K562 (cell line): ENCODE data around the gene RMC1. TPM values are rescaled to one million over a fixed set of nuclear protein-coding genes. Genes with fewer than 3 reads are reported as not detected.

Experiments used
- ATAC-seq: fragments of 200-7000 bp; cut with Tn5 transposase; 3 replicates; pipeline ENCODE4 v1.9.1; 2020; ENCODE audit warnings: moderate library complexity
- BruUV-seq: library from RNA; stranded (reverse); fragments of 400-500 nt; replicated peaks from 2 replicates; lab custom pipeline; 2021; lab: Mats Ljungman, UMichigan
- CTCF ChIA-PET: fragments of 300-600 bp; formaldehyde crosslinking; extraction: SDS; loops from one replicate; lab custom pipeline; 2021; ENCODE audit warnings: low intra/inter-chr PET ratio; lab: Yijun Ruan, JAX
- POLR2A ChIA-PET: fragments of 300-600, 350-650 bp; sonication (Branson Sonifier 250); formaldehyde crosslinking; extraction: SDS; loops from one replicate; lab custom pipeline; 2021; ENCODE audit warnings: antibody characterized with exemption, inconsistent platforms; lab: Yijun Ruan, JAX
- DNase-seq, 4 experiments: peaks; one replicate each; pipeline versions ENCODE4 v3.0.0 to v3.0.0-alpha.2; 2011 to 2018; ENCODE audit warnings: low spot score in 3 of 4, mixed read lengths in 3 of 4; ENCODE audit errors: extremely low read depth in 1 of 4
- FAIRE-seq: peaks from 2 replicates; lab custom pipeline; 2011; peaks lifted over from hg19 to GRCh38; lab: Jason Lieb, UNC
- H2AFZ ChIP-seq: 2 replicates; pipeline ENCODE4 v1.6.0; 2011; ENCODE audit warnings: low read depth, low read length, control low read depth, inconsistent platforms
- H3K27ac ChIP-seq: fragments of 200-600 bp; 3 replicates; pipeline ENCODE4 v1.8.0; 2011; ENCODE audit warnings: low read depth, mild to moderate bottlenecking, control low read depth, inconsistent platforms, low read length, moderate library complexity, mixed read lengths; ENCODE audit errors: extremely low read depth
- H3K27me3 ChIP-seq, 2 experiments: fragments of 300-600 bp in 1 of 2; 2 replicates in 1 of 2; 3 replicates in 1 of 2; pipeline versions ENCODE4 v1.6.0 to v1.8.0; 2011; ENCODE audit warnings: inconsistent platforms in 2 of 2, low read length in 2 of 2, mild to moderate bottlenecking in 1 of 2, mixed read lengths in 1 of 2, moderate library complexity in 1 of 2; ENCODE audit not compliant: control insufficient read depth in 2 of 2, insufficient read depth in 2 of 2
- H3K36me3 ChIP-seq: fragments of 300-600 bp; 3 replicates; pipeline ENCODE4 v1.8.0; 2011; ENCODE audit warnings: mild to moderate bottlenecking, low read length, inconsistent platforms; ENCODE audit not compliant: control insufficient read depth, insufficient read depth
- H3K4me1 ChIP-seq, 2 experiments: fragments of 200-600 bp in 1 of 2; replicated peaks in 1 of 2; 2 replicates in 1 of 2; 3 replicates in 1 of 2; pipeline versions ENCODE4 v1.5.1 to v1.8.0; 2011; ENCODE audit warnings: inconsistent platforms in 2 of 2, low read length in 2 of 2, mild to moderate bottlenecking in 1 of 2, mixed read lengths in 1 of 2, moderate library complexity in 1 of 2; ENCODE audit not compliant: control insufficient read depth in 2 of 2, insufficient read depth in 2 of 2
- H3K4me2 ChIP-seq: 2 replicates; pipeline ENCODE4 v1.6.1; 2011; ENCODE audit warnings: low read length, control low read depth, inconsistent platforms, mixed read lengths; ENCODE audit not compliant: insufficient read depth
- H3K4me3 ChIP-seq: fragments of 200-600 bp; sonication (generic), shearing (Covaris generic); 2 replicates; pipeline ENCODE4 v1.5.1; 2016; ENCODE audit warnings: control low read depth, inconsistent platforms
- H3K79me2 ChIP-seq: fragments of 200-600 bp; 3 replicates; pipeline ENCODE4 v1.8.0; 2011; ENCODE audit warnings: low read length, inconsistent platforms; ENCODE audit not compliant: control insufficient read depth, insufficient read depth
- H3K9ac ChIP-seq, 2 experiments: 2 replicates each; pipeline versions ENCODE4 v1.6.0 to v1.6.1; 2011; ENCODE audit warnings: low read depth in 2 of 2, low read length in 2 of 2, control low read depth in 1 of 2, inconsistent platforms in 1 of 2, mild to moderate bottlenecking in 1 of 2, mixed read lengths in 1 of 2; ENCODE audit not compliant: insufficient read depth in 1 of 2
- H3K9me1 ChIP-seq: one replicate; pipeline ENCODE4 v1.6.0; 2011; ENCODE audit warnings: inconsistent platforms, mild to moderate bottlenecking, low read length, moderate library complexity; ENCODE audit not compliant: control insufficient read depth, insufficient read depth
- H3K9me3 ChIP-seq: replicated peaks from 2 replicates; pipeline ENCODE4 v1.5.1; 2011; ENCODE audit warnings: low read depth, low read length, inconsistent platforms; ENCODE audit not compliant: control insufficient read depth, insufficient read depth
- H4K20me1 ChIP-seq: replicated peaks from 2 replicates; pipeline ENCODE4 v1.6.1; 2011; ENCODE audit warnings: low read length, inconsistent platforms, mixed read lengths; ENCODE audit not compliant: control insufficient read depth, insufficient read depth
- CCNT2 ChIP-seq: IDR thresholded peaks from 2 replicates; pipeline ENCODE4 v1.6.1; 2011; ENCODE audit warnings: borderline replicate concordance, low read depth, mild to moderate bottlenecking, moderate library complexity, mixed read lengths, low read length; ENCODE audit not compliant: insufficient read length; ENCODE audit errors: extremely low read depth
- HNRNPK ChIP-seq: fragments of 200-400 bp; formaldehyde crosslinking; IDR thresholded peaks from one replicate; pipeline ENCODE4 v1.6.1; 2018; ENCODE audit warnings: mild to moderate bottlenecking, low read depth, low read length; ENCODE audit not compliant: poor library complexity, severe bottlenecking
- MTF1 ChIP-seq: fragments of 250-450 bp; sonication (Bioruptor Pico); IDR thresholded peaks from 2 replicates; pipeline ENCODE4 v1.9.0; 2021; ENCODE audit warnings: moderate library complexity, mild to moderate bottlenecking, inconsistent platforms, borderline replicate concordance
- NBN ChIP-seq: fragments of 450-650 bp; IDR thresholded peaks from 2 replicates; pipeline ENCODE4 v1.6.1; 2016; ENCODE audit warnings: low read depth, mild to moderate bottlenecking
- NELFE ChIP-seq: IDR thresholded peaks from 2 replicates; pipeline ENCODE4 v1.6.1; 2011; ENCODE audit warnings: mild to moderate bottlenecking; ENCODE audit not compliant: insufficient read depth, insufficient read length
- POLR2B ChIP-seq: fragments of 450-650 bp; IDR thresholded peaks from 2 replicates; pipeline ENCODE4 v1.6.1; 2018; ENCODE audit warnings: low read depth; ENCODE audit not compliant: partially characterized antibody
- SIRT6 ChIP-seq: IDR thresholded peaks from one replicate; pipeline ENCODE4 v1.6.1; 2012; ENCODE audit warnings: low read depth, mild to moderate bottlenecking, control low read depth, inconsistent platforms, low read length, moderate library complexity
- ZFP36 ChIP-seq: fragments of 150-350 bp; IDR thresholded peaks from 2 replicates; pipeline ENCODE4 v1.6.1; 2018; ENCODE audit warnings: low read length, low read depth; ENCODE audit not compliant: partially characterized antibody
- ZKSCAN3 ChIP-seq: fragments of 250-450 bp; sonication (Bioruptor Pico); IDR thresholded peaks from 2 replicates; pipeline ENCODE4 v1.4.0; 2020
- ZNF121 ChIP-seq: sonication (generic); formaldehyde crosslinking; conservative IDR thresholded peaks from 2 replicates; pipeline ENCODE4 v1.8.0; 2022; ENCODE audit warnings: missing genetic modification reagents
- ZNF212 ChIP-seq: fragments of 450-650 bp; formaldehyde crosslinking; IDR thresholded peaks from 2 replicates; pipeline ENCODE4 v1.4.0; 2020; ENCODE audit warnings: mild to moderate bottlenecking
- ZNF23 ChIP-seq: fragments of 250-450 bp; sonication (Bioruptor Pico); IDR thresholded peaks from 2 replicates; pipeline ENCODE4 v1.4.0; 2020; ENCODE audit warnings: mild to moderate bottlenecking
- ZNF311 ChIP-seq: fragments of 250-450 bp; sonication (Bioruptor Pico); IDR thresholded peaks from 2 replicates; pipeline ENCODE4 v1.4.0; 2020; ENCODE audit warnings: mild to moderate bottlenecking, moderate library complexity
- WGBS: fragments of 100-300 bp; shearing (Covaris generic); methylation state at CpG from one replicate; pipeline ENCODE4 v1.1.6; 2016; ENCODE audit warnings: low coverage, mixed read lengths; ENCODE audit not compliant: insufficient coverage; ENCODE audit errors: missing lambda C conversion rate; 5-methylcytosine and 5-hydroxymethylcytosine counted together
- in situ Hi-C: fragments of 300-500 bp; cut with MboI; formaldehyde crosslinking; loops from 4 replicates; pipeline ENCODE4 v1.15.0; 2018; ENCODE audit warnings: inconsistent platforms, mixed read lengths
- intact Hi-C: fragments of 100-400 bp; cut with micrococcal nuclease; formaldehyde crosslinking; loops from 2 replicates; pipeline ENCODE4 v1.14.2; 2022
- polyA plus RNA-seq, 8 experiments: library from polyadenylated mRNA; depleted of rRNA in 4 of 8; stranded (reverse) in 5 of 8; unstranded in 3 of 8; fragments of >200 nt; fragmentation: Nextera tagmentation in 2 of 8; fragmentation: Illumina TruSeq in 1 of 8; extraction: Ambion mirVana in 2 of 8; extraction: Trizol in 1 of 8; gene quantifications; 2 replicates each; pipeline versions ENCODE4 v1.2.1 to v1.2.3, GENCODE V29; 2011 to 2014; ENCODE audit warnings: inconsistent platforms in 1 of 8, missing spikeins in 1 of 8
- total RNA-seq, 7 experiments: library from RNA; depleted of rRNA in 6 of 7; stranded (reverse); fragments of >200 nt in 6 of 7; fragmentation: Illumina TruSeq in 2 of 7; extraction: Trizol in 2 of 7; gene quantifications; 2 replicates each; pipeline versions ENCODE4 v1.2.1 to v1.2.3, GENCODE V29; 2011 to 2021; ENCODE audit warnings: low replicate concordance in 1 of 7
- TF ChIP-seq, protein P1 (sequence below): fragments of 450-650 bp; IDR thresholded peaks from 2 replicates; pipeline ENCODE4 v1.7.0; 2016; ENCODE audit warnings: borderline replicate concordance

Gene RMC1
- total and polyA plus RNA-seq, 9 of the 15 experiments (the other 6 are each of a cell fraction or from before 2014, with no cell fraction given): 7.5 to 42.4 (median 35.5) TPM

DNA sequence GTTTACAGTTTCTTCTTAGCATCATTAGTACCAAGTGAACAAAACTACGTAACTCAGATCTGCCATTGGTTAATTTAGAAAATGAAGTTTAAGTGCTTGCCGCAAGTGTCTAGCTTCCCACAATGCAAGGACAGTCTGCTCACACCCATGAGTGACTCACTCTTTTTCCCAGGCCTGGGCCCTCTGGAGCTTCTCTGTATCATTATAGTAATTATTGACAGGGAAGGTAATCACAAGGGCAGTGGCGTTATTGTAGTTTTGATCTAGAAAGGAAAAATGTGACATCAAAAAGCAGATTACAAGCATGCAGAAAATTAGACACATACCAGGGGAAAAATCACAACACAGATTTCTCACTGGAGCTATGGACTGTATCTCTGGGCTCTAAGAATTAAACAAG is 44.5 kb downstream of the RMC1 start:
- H3K9ac ChIP-seq: no peak overlapping the region
- POLR2A ChIA-PET: interaction anchor here (0.7 to 1.3 kb wide), 3 partner anchors 9 to 164 kb away, joined by 3 read pairs; no protein-coding TSS in a partner anchor
- no peak for DNase-seq
- H3K27me3 ChIP-seq: no peaks in the 10 kb centered on the region
- CTCF ChIA-PET: no interaction called here
- intact Hi-C loops: no loop called here
- no peak overlapping the region for H3K4me2 ChIP-seq
- no peak overlapping the region for H2AFZ ChIP-seq
- 0 out of 2 replicates have a peak, but pooled peaks cover 1% of the 10 kb centered on the region for H4K20me1 ChIP-seq
- peaks cover 0 to 3% of the 10 kb centered on the region in 2 experiments; a peak in 1 of 5 replicates for H3K4me1 ChIP-seq
- TF ChIP-seq ZFP36 (no peak), NBN (no peak)
- TF ChIP-seq, protein P1, sequence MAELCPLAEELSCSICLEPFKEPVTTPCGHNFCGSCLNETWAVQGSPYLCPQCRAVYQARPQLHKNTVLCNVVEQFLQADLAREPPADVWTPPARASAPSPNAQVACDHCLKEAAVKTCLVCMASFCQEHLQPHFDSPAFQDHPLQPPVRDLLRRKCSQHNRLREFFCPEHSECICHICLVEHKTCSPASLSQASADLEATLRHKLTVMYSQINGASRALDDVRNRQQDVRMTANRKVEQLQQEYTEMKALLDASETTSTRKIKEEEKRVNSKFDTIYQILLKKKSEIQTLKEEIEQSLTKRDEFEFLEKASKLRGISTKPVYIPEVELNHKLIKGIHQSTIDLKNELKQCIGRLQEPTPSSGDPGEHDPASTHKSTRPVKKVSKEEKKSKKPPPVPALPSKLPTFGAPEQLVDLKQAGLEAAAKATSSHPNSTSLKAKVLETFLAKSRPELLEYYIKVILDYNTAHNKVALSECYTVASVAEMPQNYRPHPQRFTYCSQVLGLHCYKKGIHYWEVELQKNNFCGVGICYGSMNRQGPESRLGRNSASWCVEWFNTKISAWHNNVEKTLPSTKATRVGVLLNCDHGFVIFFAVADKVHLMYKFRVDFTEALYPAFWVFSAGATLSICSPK: no peak
- peaks cover 82% of the 10 kb centered on the region for H3K36me3 ChIP-seq
- no peaks in the 10 kb centered on the region for H3K9me3 ChIP-seq
- in situ Hi-C loops: no loop called here
- BruUV-seq: no TSS peak
- no peaks in the 10 kb centered on the region for H3K9me1 ChIP-seq
- peak; percentile 37; the same call in 1 of the 3 replicates for ATAC-seq
- no peak overlapping the region for H3K4me3 ChIP-seq
- H3K79me2 ChIP-seq: no peaks in the 10 kb centered on the region
- no peak for FAIRE-seq
- H3K27ac ChIP-seq: no peak overlapping the region
- 66% methylated on average over 3 of the region's 3 CpGs for WGBS

DNA sequence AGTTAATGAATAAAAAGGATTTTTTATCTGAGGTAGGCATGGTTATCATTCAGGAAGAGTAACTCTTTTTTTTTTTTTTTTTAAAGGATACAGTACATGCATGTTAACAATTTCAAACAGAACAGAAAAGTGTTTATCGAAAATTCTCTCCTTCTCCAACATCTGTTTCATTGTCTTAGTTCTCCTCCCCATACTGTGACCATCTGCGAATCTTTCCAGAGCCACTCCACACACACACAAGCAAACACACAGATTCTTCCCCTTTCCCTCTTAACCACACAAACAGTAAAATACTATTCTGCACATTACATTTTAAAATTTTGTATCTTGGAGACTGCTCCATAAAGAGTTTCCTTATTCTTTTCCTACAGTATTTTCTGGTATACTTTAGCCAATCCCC is 45.0 kb downstream of the RMC1 start:
- FAIRE-seq: no peak
- DNase-seq: no peak
- Histone ChIP-seq H3K9ac (no peak overlapping the region), H3K27me3 (no peaks in the 10 kb centered on the region), H3K27ac (no peak overlapping the region), H3K9me3 (no peaks in the 10 kb centered on the region), H3K4me3 (no peak overlapping the region), H3K79me2 (no peaks in the 10 kb centered on the region), H3K4me1 (peaks cover 0 to 3% of the 10 kb centered on the region in 2 experiments; a peak in 1 of 5 replicates), H3K36me3 (peaks cover 84% of the 10 kb centered on the region), H3K9me1 (no peaks in the 10 kb centered on the region), H2AFZ (no peak overlapping the region), H3K4me2 (no peak overlapping the region), H4K20me1 (no peaks in the 10 kb centered on the region)
- BruUV-seq: no TSS peak
- CTCF ChIA-PET: no interaction called here
- intact Hi-C loops: no loop called here
- in situ Hi-C loops: no loop called here
- no peak for ATAC-seq
- POLR2A ChIA-PET: interaction anchor here (0.7 to 1.3 kb wide), 2 partner anchors 8 to 84 kb away, joined by 3 read pairs; no protein-coding TSS in a partner anchor
- WGBS: 86% methylated on average over 1 of the region's 2 CpGs
- TF ChIP-seq NELFE (no peak), ZKSCAN3 (CRISPR knock-in tag) (no peak), ZNF212 (CRISPR knock-in tag) (no peak), ZNF23 (CRISPR knock-in tag) (no peak), ZNF311 (CRISPR knock-in tag) (no peak), CCNT2 (no peak), HNRNPK (no peak), ZNF121 (CRISPR knock-in tag) (no peak), SIRT6 (no peak), MTF1 (CRISPR knock-in tag) (no peak), POLR2B (no peak)
